Left colon (tissue), 2 donors: ENCODE data around the gene C2CD2L. TPM values are rescaled to one million over a fixed set of nuclear protein-coding genes. Genes with fewer than 3 reads are reported as not detected.
"Not testable (repeated sequence)": the region's sequence is repeated elsewhere in the genome, so short reads cannot be mapped to it uniquely, and the experiment has no call there.

Experiments
- ATAC-seq: fragments of 200-7000 bp; cut with Tn5 transposase; one replicate; pipeline ENCODE4 v1.9.1; 2020; ENCODE audit warnings: mild to moderate bottlenecking, moderate library complexity
- DNase-seq, 2 donors: peaks; one replicate each; pipeline ENCODE4 v3.0.0-alpha.2; 2020
- intact Hi-C, 2 donors: fragments of 100-400 bp; cut with DNase I in 1 of 2; cut with micrococcal nuclease in 1 of 2; formaldehyde crosslinking; loops; one replicate each; pipeline versions ENCODE4 v1.11.2 to v1.14.0; 2022; cut with DNase I, micrococcal nuclease
- total RNA-seq, 2 donors: library from RNA; stranded (reverse); fragmentation: NEBNext Ultra II Directional; extraction: Animal tissue kit (Norgen Biotek cat#: 25700); gene quantifications; one replicate each; pipeline ENCODE4 v1.2.1, GENCODE V29; 2021
- donor health status: DM: no; HTN: no; CAD: no.
- donor health status: DM: yes; HTN: yes; CAD: no.

The C2CD2L gene
- total RNA-seq, 2 donors from 2014 or later, result 26.6 to 43.7 TPM

DNA sequence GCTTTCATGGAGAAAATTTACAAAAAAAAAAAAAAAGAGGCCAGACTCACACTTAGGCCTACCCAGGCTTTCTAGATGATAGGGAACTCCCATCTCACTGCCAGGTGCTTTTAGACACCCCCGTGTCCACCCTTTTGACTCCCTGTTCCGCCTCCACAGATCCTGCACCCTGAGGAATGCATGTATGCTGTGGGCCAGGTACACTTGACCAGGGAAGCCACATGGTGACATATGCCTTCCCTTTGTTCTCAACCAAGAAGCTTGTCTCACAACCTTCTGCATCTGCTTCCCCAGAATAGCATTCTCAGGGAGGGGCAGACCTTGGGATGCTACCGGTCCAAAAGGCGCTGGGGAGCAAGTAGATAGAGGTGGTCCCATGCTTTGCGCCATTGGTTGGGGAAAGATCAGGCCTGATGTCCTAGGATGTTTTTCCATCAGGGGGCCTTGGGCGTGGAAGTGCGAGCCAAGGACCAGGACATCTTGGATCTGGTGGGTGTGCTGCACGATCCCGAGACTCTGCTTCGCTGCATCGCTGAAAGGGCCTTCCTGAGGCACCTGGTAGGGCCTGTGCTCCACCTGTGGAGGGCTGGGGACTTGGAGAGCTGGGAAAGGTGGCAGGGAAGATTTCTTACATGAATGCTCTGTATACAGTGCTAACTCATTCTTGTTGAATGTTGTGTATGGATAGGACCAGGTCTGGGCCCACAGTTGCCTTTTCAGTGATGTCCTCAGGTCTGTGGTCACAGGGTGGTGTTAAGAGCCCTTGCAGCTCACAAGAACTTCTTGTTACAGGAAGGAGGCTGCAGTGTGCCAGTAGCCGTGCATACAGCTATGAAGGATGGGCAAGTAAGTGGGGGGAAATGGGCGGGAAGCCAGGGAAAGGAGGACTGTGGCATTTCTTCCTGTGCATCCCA, 14.9 kb upstream of the C2CD2L start:
- ATAC-seq (no peak), DNase-seq (no peak)
- intact Hi-C loops, result no loop called here

DNA sequence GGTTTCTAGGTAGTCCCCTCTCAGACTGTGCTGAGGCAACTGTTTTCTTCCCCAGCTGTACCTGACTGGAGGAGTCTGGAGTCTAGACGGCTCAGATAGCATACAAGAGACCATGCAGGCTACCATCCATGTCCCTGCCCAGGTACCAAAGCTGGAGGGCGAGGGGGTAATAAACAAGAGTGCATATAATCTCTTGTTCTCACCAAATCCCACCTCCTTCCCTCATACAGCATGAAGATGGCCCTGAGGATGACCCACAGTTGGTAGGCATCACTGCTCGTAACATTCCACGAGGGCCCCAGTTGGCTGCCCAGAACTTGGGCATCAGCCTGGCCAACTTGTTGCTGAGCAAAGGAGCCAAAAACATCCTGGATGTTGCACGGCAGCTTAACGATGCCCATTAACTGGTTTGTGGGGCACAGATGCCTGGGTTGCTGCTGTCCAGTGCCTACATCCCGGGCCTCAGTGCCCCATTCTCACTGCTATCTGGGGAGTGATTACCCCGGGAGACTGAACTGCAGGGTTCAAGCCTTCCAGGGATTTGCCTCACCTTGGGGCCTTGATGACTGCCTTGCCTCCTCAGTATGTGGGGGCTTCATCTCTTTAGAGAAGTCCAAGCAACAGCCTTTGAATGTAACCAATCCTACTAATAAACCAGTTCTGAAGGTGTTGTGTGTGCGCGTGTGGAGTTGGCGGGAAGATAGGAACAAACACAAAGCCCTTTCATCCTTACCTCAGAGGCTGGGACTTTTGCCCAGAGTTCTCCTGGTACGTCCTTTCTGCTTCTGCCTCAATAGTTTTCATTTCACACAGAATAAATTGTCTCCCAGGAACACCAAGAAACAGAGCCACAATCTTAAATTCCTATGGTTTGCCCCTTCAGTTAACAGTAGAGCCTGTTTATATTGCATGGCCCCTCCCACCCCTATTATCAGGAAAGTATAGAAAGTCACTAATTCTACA, 14.0 kb upstream of the C2CD2L start:
- ATAC-seq (no peak), DNase-seq (no peak)
- intact Hi-C loops, result no loop called here

DNA sequence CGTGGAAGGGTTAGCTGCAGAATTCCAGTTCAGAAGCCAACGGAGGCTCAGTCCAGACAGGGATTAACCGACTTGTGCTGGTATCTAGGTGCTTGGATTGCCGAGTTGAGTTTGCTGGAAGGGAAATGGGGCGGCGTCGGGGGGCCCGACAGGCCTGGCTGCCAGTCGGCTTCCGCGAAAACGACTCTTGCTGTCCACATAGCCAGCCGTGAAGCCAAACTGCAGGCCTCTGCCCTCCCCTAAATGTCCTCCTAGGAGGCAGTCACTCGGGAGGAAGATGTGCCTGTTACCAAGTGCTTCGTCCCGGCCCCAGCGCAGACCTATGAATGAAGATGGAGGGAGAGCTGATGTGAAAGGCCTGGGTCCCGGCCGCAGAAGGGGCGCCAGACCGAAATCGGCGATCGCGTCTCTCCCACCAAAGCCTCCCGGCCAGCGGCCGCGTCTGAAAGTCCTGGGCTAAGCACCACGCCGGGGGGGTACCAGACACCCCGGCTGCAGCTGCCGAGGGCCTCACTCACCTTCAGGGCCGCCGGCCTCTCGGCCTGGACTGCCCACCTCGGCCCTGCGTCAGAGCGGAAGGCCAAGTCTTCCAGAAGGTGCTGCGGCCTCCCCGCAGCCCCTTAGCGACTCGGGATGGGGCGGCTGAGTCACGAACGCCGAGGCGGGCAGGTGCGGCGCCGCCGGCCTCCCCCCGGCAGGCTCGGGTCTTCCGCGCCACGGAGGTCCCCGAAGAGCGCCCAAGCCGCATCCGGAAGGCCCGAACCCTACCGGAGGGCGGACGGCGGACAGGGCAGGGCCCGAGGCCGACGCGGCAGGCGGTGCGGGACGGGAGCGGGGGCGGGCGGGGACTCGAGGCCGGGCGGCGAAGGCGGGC, 13.0 kb upstream of the C2CD2L start:
- peak in 1 of 2 donors; percentile 49 for DNase-seq
- intact Hi-C loops, result no loop called here

DNA sequence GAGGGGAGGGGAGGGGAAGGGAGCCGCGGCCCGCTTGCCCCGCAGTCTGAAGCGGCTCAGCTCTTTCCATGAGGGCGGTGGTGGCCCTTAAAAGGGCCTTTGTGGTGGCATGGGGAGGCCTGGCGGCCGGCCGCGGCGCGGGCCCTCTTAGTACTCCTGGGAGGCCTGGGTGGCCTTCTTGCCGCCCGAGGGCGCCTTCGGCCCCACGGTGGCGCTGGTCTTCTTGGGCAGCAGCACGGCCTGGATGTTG, 12.4 kb upstream of the C2CD2L start:
- ATAC-seq (peak; percentile 81), DNase-seq (peak; percentile 88 to 89)
- intact Hi-C loops, result no loop called here

More for the DNA sequence above, 13.0 kb upstream of the C2CD2L start:
- peak; percentile 45 for ATAC-seq

DNA sequence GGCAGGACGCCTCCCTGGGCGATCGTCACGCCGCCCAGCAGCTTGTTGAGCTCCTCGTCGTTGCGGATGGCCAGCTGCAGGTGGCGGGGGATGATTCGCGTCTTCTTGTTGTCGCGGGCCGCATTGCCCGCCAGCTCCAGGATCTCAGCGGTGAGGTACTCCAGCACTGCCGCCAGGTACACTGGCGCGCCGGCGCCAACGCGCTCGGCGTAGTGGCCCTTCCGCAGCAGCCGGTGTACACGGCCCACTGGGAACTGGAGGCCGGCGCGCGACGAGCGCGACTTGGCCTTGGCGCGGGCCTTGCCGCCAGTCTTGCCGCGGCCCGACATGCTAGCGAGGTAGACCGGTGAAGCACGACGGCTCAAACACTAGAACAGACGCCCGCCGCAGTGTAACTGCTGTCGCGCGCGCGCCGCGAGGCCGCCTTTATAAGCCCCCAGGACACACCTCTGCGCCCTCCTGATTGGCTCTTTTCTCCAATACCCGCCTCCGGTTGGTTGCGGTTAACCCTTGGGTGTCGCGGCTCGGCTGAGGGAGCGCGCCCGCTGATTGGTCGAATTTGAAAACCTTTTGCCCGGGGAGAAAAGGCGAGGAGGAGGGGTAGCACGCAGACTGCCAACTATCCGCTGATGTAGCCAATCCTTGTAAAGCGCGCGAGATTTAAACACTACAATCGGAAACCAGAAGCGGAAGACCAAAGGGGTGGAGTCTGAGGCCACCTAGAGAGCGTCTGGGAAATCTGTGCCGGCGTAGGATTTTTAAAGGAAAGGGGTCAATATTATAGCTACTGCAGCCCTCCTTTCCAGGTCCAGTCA, 11.9 kb upstream of the C2CD2L start:
- intact Hi-C loops, result no loop called here
- ATAC-seq, result peak; percentile 85
- peak; percentile 98 to 99 for DNase-seq

DNA sequence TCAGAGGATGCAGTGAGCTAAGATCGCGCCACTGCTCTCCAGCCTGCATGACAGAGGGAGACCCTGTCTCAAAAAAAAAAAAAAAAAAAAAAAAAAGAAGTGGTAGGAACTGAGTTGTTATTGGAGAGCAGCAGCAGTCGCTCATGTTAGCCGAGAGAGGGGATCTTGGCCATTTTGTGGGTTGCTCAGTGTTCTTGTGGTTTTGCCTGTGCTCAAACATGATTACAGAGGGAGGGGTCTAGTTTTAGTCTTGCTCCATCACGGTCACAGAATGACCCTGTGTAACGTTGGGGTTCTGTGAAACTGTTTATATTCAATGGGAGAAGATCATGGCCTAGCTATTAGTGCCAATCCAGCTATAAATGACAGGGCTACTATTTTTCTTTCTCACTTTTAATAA, 7.4 kb upstream of the C2CD2L start:
- ATAC-seq (no peak), DNase-seq (no peak)
- intact Hi-C loops, result no loop called here

DNA sequence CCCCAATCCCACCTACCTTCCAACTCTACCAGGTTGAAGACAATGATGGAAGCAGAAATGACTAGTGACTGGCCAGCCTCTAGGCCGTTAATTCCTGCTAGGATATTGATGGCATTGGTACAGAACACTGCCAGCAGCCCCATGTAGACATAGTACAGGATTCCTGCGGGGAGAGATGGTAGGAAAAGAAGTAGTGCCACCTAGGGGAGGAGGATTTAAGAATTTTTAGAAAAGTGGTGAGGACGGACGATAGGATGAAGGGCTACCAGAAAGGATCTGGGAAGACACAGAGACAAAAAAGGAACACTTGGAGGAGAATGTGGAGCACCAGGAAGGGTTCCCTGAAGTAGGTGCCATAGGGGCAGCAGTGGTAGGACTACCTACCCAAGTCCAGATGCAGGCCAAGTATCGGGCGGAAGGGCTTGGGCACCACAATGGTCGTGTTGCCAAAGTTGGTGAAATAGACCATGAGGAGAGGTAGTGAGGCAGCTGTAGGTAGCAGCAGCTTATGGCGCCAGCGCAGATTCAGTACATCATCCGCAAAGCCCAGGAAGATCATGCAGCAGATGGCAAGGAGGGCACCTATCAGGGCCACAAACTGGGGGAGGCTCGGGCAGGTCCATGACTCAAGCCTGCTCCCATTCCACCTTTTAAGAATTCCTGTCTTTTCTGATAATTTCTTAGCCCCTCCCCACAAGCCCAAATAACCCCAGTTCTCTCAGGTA, 6.7 kb upstream of the C2CD2L start:
- intact Hi-C loops, result no loop called here
- no peak for DNase-seq
- ATAC-seq, result no peak

DNA sequence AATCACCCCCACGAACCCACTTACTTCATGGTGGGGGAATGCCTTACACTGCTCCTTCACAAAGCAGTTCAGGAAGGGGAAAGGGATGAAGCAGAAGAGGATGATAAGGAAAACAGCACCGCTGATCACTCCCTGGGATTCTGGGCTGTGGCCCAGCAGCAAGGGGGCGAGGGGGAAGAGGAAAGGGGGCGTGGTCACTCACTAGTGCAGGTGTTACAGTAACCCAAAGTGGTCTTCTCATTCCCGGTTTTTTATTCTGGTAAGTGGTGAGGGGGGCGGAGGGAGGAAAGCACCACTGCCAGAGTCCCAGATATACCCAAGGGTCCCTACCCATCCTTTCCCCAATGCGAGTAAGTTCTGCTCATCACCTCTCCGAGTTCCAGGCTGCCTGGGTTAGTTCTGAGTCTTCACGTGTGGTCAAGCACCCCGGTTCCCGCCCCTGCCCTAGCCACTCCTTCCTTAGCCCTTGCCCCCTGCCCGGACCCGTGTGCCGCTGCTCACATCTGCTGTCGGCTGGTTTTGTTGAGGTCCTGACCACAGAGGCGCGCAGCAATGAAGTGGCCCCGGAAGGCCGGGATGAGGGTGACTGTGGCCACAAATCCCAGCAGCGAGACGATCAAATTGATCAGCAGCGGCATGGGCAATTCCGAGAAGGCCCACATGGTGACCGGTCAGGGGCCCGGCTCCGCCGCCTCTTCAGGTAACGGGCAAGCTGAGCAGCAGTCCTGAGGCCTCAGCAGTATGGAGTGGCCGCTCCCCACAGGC, 6.0 kb upstream of the C2CD2L start:
- DNase-seq (peak in 1 of 2 donors; percentile 55), ATAC-seq (peak; percentile 21)
- intact Hi-C loops, result no loop called here

DNA sequence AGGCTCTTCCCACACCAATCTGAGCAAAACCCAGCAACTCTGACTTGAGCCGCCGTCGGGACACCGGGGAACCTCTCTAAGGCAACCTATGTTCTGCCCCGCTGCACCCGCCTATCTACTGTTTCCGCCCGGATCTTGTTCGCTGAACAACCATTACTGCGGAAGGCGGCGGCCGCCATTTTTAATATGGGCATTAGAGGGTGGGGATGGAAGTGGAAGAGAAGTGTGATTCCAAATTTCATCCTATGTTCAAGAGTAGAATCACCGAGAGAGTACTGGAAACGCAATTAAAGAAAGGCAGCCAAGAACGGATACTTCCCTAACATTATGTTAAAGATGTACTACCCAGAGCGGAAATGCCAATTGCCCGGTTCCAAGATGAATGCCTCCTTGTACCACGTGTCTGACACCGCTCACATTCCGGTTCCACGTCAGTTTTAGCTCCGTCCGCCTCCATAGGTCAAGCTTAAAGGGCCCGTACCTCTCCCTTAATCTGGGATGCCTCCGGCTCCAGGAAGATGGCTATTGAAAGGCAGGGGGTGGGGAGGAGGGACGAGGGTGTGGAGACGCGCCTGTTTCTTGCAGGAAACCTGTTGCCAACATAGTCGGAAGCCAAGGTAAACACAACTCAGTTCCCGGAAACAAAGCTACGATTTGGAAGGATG, 5.3 kb upstream of the C2CD2L start, which contains the start of gene DPAGT1:
DPAGT1 (minus strand) TSS at position 95 of the 665 bp plus-strand sequence. CDS start 198 bp downstream, outside the sequence.
- DNase-seq (peak; percentile 90 to 96), ATAC-seq (peak; percentile 84)
- intact Hi-C loops, result no loop called here

DNA sequence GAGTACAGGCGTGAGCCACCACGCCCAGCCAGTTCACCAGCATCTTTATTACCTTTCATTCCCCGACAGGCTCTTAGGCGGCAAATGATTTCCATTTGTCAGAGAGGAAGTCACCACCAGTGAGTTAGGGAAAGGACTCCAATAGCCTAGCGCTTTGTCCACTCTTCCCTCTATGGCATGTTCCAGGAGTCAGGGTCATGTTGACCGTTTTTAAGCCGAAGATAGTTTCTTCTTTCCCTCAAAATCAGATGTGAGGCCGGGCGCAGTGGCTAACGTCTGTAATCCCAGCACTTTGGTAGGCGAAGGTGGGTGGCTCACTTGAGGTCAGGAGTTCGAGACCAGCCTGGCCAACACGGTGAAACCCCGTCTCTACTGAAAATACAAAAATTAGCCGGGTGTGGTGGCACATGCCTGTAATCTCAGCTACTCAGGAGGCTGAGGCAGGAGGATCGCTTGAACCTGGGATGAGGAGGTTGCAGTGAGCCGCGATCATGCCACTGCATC, 3.9 kb upstream of the C2CD2L start:
- ATAC-seq, intact Hi-C loops, DNase-seq: not testable (repeated sequence)

DNA sequence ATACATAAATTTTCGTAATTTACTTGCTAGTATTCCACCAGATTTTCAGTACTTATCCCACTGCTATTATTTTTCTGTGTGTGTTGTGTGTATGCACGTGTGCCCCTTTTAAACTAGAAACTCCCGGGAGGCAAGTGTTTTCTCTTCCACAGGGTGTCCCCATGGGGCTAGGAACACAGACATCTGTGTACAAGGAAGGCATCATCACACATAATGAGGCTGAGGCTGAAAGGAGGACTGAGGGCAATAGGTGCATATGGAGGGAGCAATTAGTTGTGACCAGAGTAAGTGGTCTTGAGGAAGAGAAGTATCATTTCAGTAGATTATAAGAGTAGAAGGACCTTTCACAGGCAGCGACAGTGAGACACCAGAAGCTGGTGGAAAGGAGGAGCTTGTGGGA, 3.4 kb upstream of the C2CD2L start:
- no peak for ATAC-seq
- intact Hi-C loops, result no loop called here
- DNase-seq, result no peak

DNA sequence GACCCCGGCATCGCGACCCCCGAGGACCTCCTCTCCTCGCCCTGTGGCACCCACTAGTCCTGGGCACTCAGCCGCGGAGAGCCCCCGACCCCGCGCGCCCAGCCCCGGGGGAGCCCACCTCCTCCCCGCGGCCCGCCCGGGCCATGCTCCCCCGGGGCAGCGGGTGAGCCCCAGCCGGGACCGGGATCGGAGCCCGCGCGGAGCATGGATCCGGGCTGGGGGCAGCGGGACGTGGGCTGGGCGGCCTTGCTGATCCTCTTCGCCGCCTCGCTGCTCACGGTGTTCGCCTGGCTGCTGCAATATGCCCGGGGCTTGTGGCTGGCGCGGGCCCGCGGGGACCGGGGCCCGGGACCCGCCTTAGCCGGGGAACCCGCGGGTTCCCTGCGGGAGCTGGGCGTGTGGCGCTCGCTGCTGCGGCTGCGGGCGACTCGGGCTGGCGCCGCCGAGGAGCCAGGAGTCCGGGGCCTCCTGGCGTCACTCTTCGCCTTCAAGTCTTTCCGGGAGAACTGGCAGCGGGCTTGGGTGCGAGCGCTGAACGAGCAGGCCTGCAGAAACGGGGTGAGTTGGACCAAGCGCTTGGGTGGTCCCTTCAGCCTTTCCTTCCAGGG, 498 bp downstream of the C2CD2L start:
- DNase-seq (no peak), ATAC-seq (peak; percentile 23)
- intact Hi-C loops, result no loop called here

DNA sequence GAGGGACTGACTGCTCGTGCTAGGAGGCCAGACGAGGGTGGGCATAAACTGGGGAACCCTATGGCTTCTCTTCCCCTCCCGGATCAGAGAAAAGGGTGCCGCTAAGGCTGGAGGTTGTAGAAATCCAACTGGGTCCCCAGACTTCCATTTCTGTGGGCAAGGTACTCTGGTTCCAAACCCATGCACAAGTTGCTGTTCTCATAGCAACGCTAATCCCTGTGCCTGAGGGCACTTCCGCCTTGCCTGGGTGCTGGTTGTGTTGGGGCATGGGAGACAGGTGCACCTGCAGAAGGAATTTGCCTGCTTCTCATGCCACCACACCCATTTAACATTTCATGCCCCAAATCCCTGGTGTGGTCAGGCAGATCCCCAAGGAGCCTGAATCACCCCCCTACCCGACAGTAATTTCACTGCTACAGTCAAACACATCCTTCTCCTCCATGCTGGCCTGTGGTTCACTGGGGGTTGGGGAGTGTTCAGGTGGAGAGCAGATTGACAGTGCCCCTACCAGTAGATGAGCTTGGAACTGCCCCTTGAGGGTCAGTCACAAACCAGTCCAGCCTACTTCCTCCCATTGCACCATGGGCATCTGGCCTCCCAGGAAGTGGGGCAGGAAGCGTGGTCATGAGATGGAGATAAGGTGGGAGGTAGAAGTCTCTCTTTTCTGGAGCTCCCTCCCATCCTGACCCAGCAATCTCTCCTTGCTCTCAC, 1.2 kb downstream of the C2CD2L start:
- DNase-seq, result peak; percentile 57 to 60
- intact Hi-C loops, result no loop called here
- peak; percentile 55 for ATAC-seq

DNA sequence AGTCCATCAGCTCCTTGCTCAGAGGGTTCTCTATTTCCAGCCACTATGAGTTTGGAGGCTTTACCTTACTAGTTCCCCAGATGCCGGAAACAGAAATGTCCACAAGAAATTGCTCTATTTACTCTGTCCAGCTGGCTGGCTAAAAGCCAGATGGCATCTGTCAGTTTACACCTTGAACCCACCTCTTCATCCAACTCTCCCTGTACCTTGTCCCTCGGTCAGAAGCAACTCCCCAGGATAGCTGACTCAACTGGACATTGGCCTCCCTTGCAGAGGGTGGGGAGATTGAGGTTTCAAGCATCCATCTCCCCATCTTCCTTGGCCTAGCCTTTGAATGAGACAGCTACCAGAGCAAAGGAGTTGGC, 1.7 kb downstream of the C2CD2L start:
- DNase-seq (no peak), ATAC-seq (peak; percentile 54)
- intact Hi-C loops, result no loop called here

DNA sequence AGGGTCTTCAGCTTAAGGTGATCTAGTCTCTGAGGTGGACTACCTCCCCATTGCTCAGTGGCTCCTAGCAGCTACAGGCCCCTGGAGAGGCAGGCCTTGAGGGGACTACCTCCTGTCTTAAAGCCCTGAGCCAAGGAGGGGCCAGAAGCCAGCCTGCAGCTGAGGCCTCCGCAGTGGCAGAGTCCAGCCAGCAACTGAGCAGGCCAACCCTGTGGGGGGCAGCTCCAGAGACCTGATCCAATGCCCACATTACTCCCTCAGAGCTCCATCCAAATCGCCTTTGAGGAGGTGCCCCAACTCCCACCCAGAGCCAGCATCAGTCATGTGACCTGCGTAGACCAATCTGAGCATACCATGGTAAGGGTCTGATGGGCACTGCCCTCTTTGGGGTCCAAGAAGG, 2.7 kb downstream of the C2CD2L start:
- intact Hi-C loops, result no loop called here
- DNase-seq, result no peak
- ATAC-seq, result no peak
